Panc1 (cell line): ENCODE data around the gene JOSD2. TPM values are rescaled to one million over a fixed set of nuclear protein-coding genes. Genes with fewer than 3 reads are reported as not detected.

Experiments
- ATAC-seq: fragments of 200-7000 bp; cut with Tn5 transposase; 2 replicates; pipeline ENCODE4 v1.9.1; 2020; ENCODE audit warnings: mild to moderate bottlenecking, moderate library complexity
- BruUV-seq: library from RNA; stranded (reverse); fragments of 400-500 nt; replicated peaks from 2 replicates; lab custom pipeline; 2021; lab: Mats Ljungman, UMichigan
- CTCF ChIA-PET: fragments of 300-600 bp; sonication (Branson Sonifier 250); formaldehyde crosslinking; loops from one replicate; lab custom pipeline; 2022; ENCODE audit warnings: antibody characterized with exemption; lab: Charles Lee
- POLR2A ChIA-PET: fragments of 300-600 bp; sonication (Branson Sonifier 250); formaldehyde crosslinking; loops from one replicate; lab custom pipeline; 2022; ENCODE audit warnings: antibody characterized with exemption; lab: Charles Lee
- DNase-seq: peaks from one replicate; pipeline ENCODE4 v3.0.0-alpha.2; 2010; ENCODE audit warnings: low read depth, low spot score
- H3K27ac ChIP-seq: 2 replicates; pipeline ENCODE4 v1.5.1; 2011; ENCODE audit warnings: mild to moderate bottlenecking, low read length, inconsistent platforms
- H3K27me3 ChIP-seq: fragments of 200-500 bp; sonication (Bioruptor generic); 2 replicates; pipeline ENCODE4 v1.6.0; 2014; ENCODE audit warnings: low read length, inconsistent platforms; ENCODE audit not compliant: control insufficient read depth, insufficient read depth
- H3K36me3 ChIP-seq: fragments of 200-500 bp; sonication (Bioruptor generic); 2 replicates; pipeline ENCODE4 v1.5.1; 2014; ENCODE audit warnings: inconsistent platforms, mild to moderate bottlenecking, low read length, moderate library complexity; ENCODE audit not compliant: control insufficient read depth, insufficient read depth
- H3K4me1 ChIP-seq: 2 replicates; pipeline ENCODE4 v1.5.1; 2011; ENCODE audit warnings: inconsistent platforms, mild to moderate bottlenecking, low read length, moderate library complexity; ENCODE audit not compliant: control insufficient read depth, insufficient read depth
- H3K4me3 ChIP-seq, 2 experiments: 2 replicates each; pipeline ENCODE4 v1.5.1; 2011 to 2012; ENCODE audit warnings: low read depth in 2 of 2, low read length in 2 of 2, mild to moderate bottlenecking in 2 of 2, inconsistent platforms in 1 of 2, moderate library complexity in 1 of 2
- H3K9me3 ChIP-seq: fragments of 200-500 bp; sonication (Bioruptor generic); 2 replicates; pipeline ENCODE4 v1.5.1; 2014; ENCODE audit warnings: low read depth, mild to moderate bottlenecking, inconsistent platforms, low read length, moderate library complexity; ENCODE audit not compliant: control insufficient read depth, insufficient read depth
- CTCF ChIP-seq: fragments of 450-650 bp; IDR thresholded peaks from 2 replicates; pipeline ENCODE4 v1.5.1; 2017; ENCODE audit warnings: mild to moderate bottlenecking
- POLR2AphosphoS5 ChIP-seq: IDR thresholded peaks from 2 replicates; pipeline ENCODE4 v1.6.1; 2012; ENCODE audit warnings: mild to moderate bottlenecking, low read depth, low read length, moderate library complexity
- REST ChIP-seq, 2 experiments: IDR thresholded peaks; 2 replicates each; pipeline ENCODE4 v1.6.1; 2011 to 2012; ENCODE audit warnings: low read depth in 2 of 2, control low read depth in 1 of 2, low read length in 1 of 2, mild to moderate bottlenecking in 1 of 2, moderate library complexity in 1 of 2; ENCODE audit not compliant: insufficient read depth in 1 of 2
- SIN3A ChIP-seq: IDR thresholded peaks from 2 replicates; pipeline ENCODE4 v1.6.1; 2012; ENCODE audit warnings: low read depth, mild to moderate bottlenecking, low read length, moderate library complexity, borderline replicate concordance; ENCODE audit not compliant: insufficient read depth
- TCF7L2 ChIP-seq: IDR thresholded peaks from 2 replicates; pipeline ENCODE4 v1.6.1; 2011; ENCODE audit warnings: mild to moderate bottlenecking, low read depth, low read length, inconsistent platforms
- in situ Hi-C: cut with HindIII; loops from 2 replicates; pipeline ENCODE4 v1.10.0; 2016; ENCODE audit warnings: low sequenced_read_pairs, low pct_unique_long_range_greater_than_20kb
- intact Hi-C: fragments of 100-400 bp; cut with micrococcal nuclease; formaldehyde crosslinking; loops from one replicate; pipeline ENCODE4 v1.10.0; 2022; ENCODE audit not compliant: unreplicated experiment
- total RNA-seq: library from RNA; stranded (reverse); gene quantifications from one replicate; pipeline ENCODE4 v1.2.1, GENCODE V29; 2021; ENCODE audit not compliant: unreplicated experiment

JOSD2 gene
- total RNA-seq, 1 experiment from 2014 or later: 51.8 TPM

- Histone ChIP-seq H3K36me3 (no peaks in the 10 kb centered on the region; the same call in 1 of the 2 replicates), H3K27me3 (no peaks in the 10 kb centered on the region), H3K9me3 (no peaks in the 10 kb centered on the region), H3K4me3 (no peak overlapping the region), H3K4me1 (no peaks in the 10 kb centered on the region), H3K27ac (no peak overlapping the region)
- ChIA-PET POLR2A (no interaction called here), CTCF (no interaction called here)
- BruUV-seq: no TSS peak
- intact Hi-C loops (no loop called here), in situ Hi-C loops (no loop called here)
- no peak for DNase-seq
- no peak for ATAC-seq
- TF ChIP-seq REST (IDR thresholded peaks at IDR 0.05; ENCODE audit: insufficient read depth in 1 of 2, low read depth in 2 of 2, low read length in 1 of 2): no peak
- TF ChIP-seq SIN3A: no peak
- TF ChIP-seq TCF7L2: no peak
These were observed 4.2 kb upstream of the JOSD2 start for GRCh38 chr19:50515168-50515561.

GRCh38 chr19:50514346-50515167, 3.6 kb upstream of the JOSD2 start:
- no peaks in the 10 kb centered on the region for H3K27me3 ChIP-seq
- POLR2A ChIA-PET: no interaction called here
- intact Hi-C loops: no loop called here
- TF ChIP-seq SIN3A: no peak
- TF ChIP-seq REST (IDR thresholded peaks at IDR 0.05; ENCODE audit: insufficient read depth in 1 of 2, low read depth in 2 of 2, low read length in 1 of 2): no peak
- TF ChIP-seq TCF7L2: no peak
- no peak for TF ChIP-seq CTCF
- TF ChIP-seq POLR2AphosphoS5: no peak
- in situ Hi-C loops: no loop called here
- no peaks in the 10 kb centered on the region for H3K9me3 ChIP-seq
- no peak overlapping the region for H3K4me3 ChIP-seq
- BruUV-seq: no TSS peak
- DNase-seq (no peak), ATAC-seq (no peak)
- H3K4me1 ChIP-seq: no peaks in the 10 kb centered on the region
- H3K36me3 ChIP-seq: no peaks in the 10 kb centered on the region; the same call in 1 of the 2 replicates
- H3K27ac ChIP-seq: no peak overlapping the region
- CTCF ChIA-PET: no interaction called here
